ENCODE measurements around the gene PIWIL1. TPM values are rescaled to one million over a fixed set of nuclear protein-coding genes. Genes with fewer than 3 reads are reported as not detected.

The PIWIL1 gene
- total RNA-seq, 2 experiments from 2014 or later, result not detected

GRCh38 chr12:130299574-130299973 lies 38.1 kb upstream of the PIWIL1 start:
- Mint-ChIP-seq H3K4me1 (ENCODE audit: low read depth) (no peaks in the 10 kb centered on the region), H3K9me3 (no peaks in the 10 kb centered on the region), H3K36me3 (ENCODE audit: low read depth) (no peaks in the 10 kb centered on the region), H3K27ac (no peak overlapping the region), H3K27me3 (no peaks in the 10 kb centered on the region), H3K4me3 (no peak overlapping the region)
- CTCF ChIA-PET, result interaction anchor here (1.6 kb wide), 1 partner anchor 19 kb away, joined by 4 read pairs; no protein-coding TSS in a partner anchor
- no peak for TF ChIP-seq CTCF (IDR thresholded peaks at IDR 0.05)
- POLR2A ChIA-PET, result no interaction called here
- ATAC-seq (no peak), DNase-seq (no peak)
- intact Hi-C loops (cut with micrococcal nuclease), result no loop called here

GRCh38 chr12:130300090-130300489 lies 37.6 kb upstream of the PIWIL1 start:
- no peak overlapping the region for H3K4me3 Mint-ChIP-seq
- no peaks in the 10 kb centered on the region for H3K36me3 Mint-ChIP-seq (ENCODE audit: low read depth)
- CTCF ChIA-PET, result no interaction called here
- H3K9me3 Mint-ChIP-seq, result no peaks in the 10 kb centered on the region
- no peak overlapping the region for H3K27ac Mint-ChIP-seq
- no peaks in the 10 kb centered on the region for H3K4me1 Mint-ChIP-seq (ENCODE audit: low read depth)
- ATAC-seq (no peak), DNase-seq (no peak)
- intact Hi-C loops (cut with micrococcal nuclease), result no loop called here
- POLR2A ChIA-PET, result no interaction called here
- no peaks in the 10 kb centered on the region for H3K27me3 Mint-ChIP-seq
- TF ChIP-seq CTCF (IDR thresholded peaks at IDR 0.05), result no peak

- DNase-seq (no peak), ATAC-seq (no peak)
- Mint-ChIP-seq H3K36me3 (ENCODE audit: low read depth) (no peaks in the 10 kb centered on the region), H3K9me3 (no peaks in the 10 kb centered on the region), H3K27me3 (no peaks in the 10 kb centered on the region), H3K4me3 (no peak overlapping the region), H3K27ac (no peak overlapping the region), H3K4me1 (ENCODE audit: low read depth) (no peaks in the 10 kb centered on the region)
- intact Hi-C loops (cut with micrococcal nuclease), result no loop called here
- TF ChIP-seq CTCF (IDR thresholded peaks at IDR 0.05), result no peak
- POLR2A ChIA-PET, result no interaction called here
- CTCF ChIA-PET, result no interaction called here
Observed at GRCh38 chr12:130300737-130301535, 36.8 kb upstream of the PIWIL1 start.

- ChIA-PET POLR2A (no interaction called here), CTCF (no interaction called here)
- no peak for TF ChIP-seq CTCF (IDR thresholded peaks at IDR 0.05)
- Mint-ChIP-seq H3K27me3 (no peaks in the 10 kb centered on the region), H3K4me3 (no peak overlapping the region), H3K4me1 (ENCODE audit: low read depth) (no peaks in the 10 kb centered on the region), H3K9me3 (no peaks in the 10 kb centered on the region), H3K36me3 (ENCODE audit: low read depth) (no peaks in the 10 kb centered on the region), H3K27ac (no peak overlapping the region)
- DNase-seq (no peak), ATAC-seq (no peak)
- intact Hi-C loops (cut with micrococcal nuclease), result no loop called here
Observed at GRCh38 chr12:130301559-130301958, 36.1 kb upstream of the PIWIL1 start.

GRCh38 chr12:130303781-130304180 lies 33.9 kb upstream of the PIWIL1 start:
- intact Hi-C loops (cut with micrococcal nuclease), result no loop called here
- H3K36me3 Mint-ChIP-seq (ENCODE audit: low read depth), result no peaks in the 10 kb centered on the region
- no peaks in the 10 kb centered on the region for H3K9me3 Mint-ChIP-seq
- no peak for DNase-seq
- H3K4me3 Mint-ChIP-seq, result no peak overlapping the region
- ChIA-PET CTCF (interaction anchor here (0.7 kb wide), 1 partner anchor 261 kb away, joined by 3 read pairs; no protein-coding TSS in a partner anchor), POLR2A (no interaction called here)
- ATAC-seq, result no peak
- no peak for TF ChIP-seq CTCF (IDR thresholded peaks at IDR 0.05)
- H3K4me1 Mint-ChIP-seq (ENCODE audit: low read depth), result no peaks in the 10 kb centered on the region
- H3K27ac Mint-ChIP-seq, result no peak overlapping the region
- no peaks in the 10 kb centered on the region for H3K27me3 Mint-ChIP-seq

Data from activated CD8-positive, alpha-beta T cell treated with anti-CD3 and anti-CD28 coated beads for 36 hours (primary cell).